Right atrium auricular region (tissue), 2 donors: Measurements from ENCODE around the gene ANKS1B. TPM values are rescaled to one million over a fixed set of nuclear protein-coding genes. Genes with fewer than 3 reads are reported as not detected.
"Not testable (repeated sequence)": the region's sequence is repeated elsewhere in the genome, so short reads cannot be mapped to it uniquely, and the experiment has no call there.

Source experiments
- DNase-seq: peaks from one replicate; pipeline ENCODE4 v3.0.0-alpha.2; 2019; ENCODE audit warnings: low spot score
- H3K27ac ChIP-seq, 2 donors: fragments of 200-600 bp; sonication (generic); 1 replicate in 1 of 2; 2 replicates in 1 of 2; pipeline ENCODE4 v1.5.1; 2016 to 2019
- H3K27me3 ChIP-seq, 2 donors: fragments of 200-600 bp; sonication (generic); one replicate each; pipeline versions ENCODE4 v1.5.1 to v1.6.0; 2017 to 2019
- H3K36me3 ChIP-seq: fragments of 200-600 bp; sonication (generic); one replicate; pipeline ENCODE4 v1.5.1; 2016
- H3K4me1 ChIP-seq, 2 donors: fragments of 200-600 bp; sonication (generic); one replicate each; pipeline versions ENCODE4 v1.5.1 to v1.6.0; 2017 to 2019
- H3K4me3 ChIP-seq, 2 donors: fragments of 200-600 bp; sonication (generic); 1 replicate in 1 of 2; 2 replicates in 1 of 2; pipeline ENCODE4 v1.5.1; 2017 to 2019; ENCODE audit warnings: mild to moderate bottlenecking in 1 of 2, moderate library complexity in 1 of 2
- H3K9me3 ChIP-seq, 2 donors: fragments of 200-600 bp; sonication (generic); one replicate each; pipeline ENCODE4 v1.5.1; 2019
- total RNA-seq, 2 donors: library from RNA; depleted of rRNA; stranded (reverse); fragments of >200 nt; gene quantifications; one replicate each; pipeline ENCODE4 v1.1.0, GENCODE V29; 2016
- TF ChIP-seq, protein P1 (sequence below), 2 donors: fragments of 200-600 bp; sonication (generic); IDR thresholded peaks; one replicate each; pipeline ENCODE4 v1.5.1; 2019; ENCODE audit warnings: antibody characterized with exemption in 2 of 2

Gene ANKS1B
- total RNA-seq, 2 donors from 2014 or later = 2.4 to 3.1 TPM

DNA sequence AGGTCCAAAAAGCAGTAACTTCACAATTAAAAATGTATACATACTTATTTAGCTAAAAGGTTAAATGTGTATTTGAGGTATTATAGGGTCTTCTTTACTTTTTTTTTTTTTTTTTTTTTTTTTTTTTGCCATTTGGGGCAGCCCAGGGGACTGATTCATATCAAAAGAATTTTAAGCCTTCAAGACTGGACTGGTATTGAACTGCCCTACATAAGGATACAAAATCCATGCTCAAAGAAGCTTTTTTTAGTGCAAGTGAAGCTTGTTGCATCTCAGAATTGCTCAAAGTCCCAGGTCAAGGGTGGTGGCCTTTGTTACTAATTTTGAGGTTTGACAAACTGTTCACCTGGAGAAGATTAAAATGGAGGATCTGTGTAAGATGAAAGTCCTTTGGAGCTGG is 1215.7 kb downstream of the ANKS1B start:
- no peak for DNase-seq
- Histone ChIP-seq H3K27ac (no peak overlapping the region), H3K36me3 (no peaks in the 10 kb centered on the region), H3K27me3 (no peaks in the 10 kb centered on the region), H3K9me3 (no peaks in the 10 kb centered on the region), H3K4me3 (no peak overlapping the region), H3K4me1 (no peaks in the 10 kb centered on the region)
- TF ChIP-seq, protein P1, sequence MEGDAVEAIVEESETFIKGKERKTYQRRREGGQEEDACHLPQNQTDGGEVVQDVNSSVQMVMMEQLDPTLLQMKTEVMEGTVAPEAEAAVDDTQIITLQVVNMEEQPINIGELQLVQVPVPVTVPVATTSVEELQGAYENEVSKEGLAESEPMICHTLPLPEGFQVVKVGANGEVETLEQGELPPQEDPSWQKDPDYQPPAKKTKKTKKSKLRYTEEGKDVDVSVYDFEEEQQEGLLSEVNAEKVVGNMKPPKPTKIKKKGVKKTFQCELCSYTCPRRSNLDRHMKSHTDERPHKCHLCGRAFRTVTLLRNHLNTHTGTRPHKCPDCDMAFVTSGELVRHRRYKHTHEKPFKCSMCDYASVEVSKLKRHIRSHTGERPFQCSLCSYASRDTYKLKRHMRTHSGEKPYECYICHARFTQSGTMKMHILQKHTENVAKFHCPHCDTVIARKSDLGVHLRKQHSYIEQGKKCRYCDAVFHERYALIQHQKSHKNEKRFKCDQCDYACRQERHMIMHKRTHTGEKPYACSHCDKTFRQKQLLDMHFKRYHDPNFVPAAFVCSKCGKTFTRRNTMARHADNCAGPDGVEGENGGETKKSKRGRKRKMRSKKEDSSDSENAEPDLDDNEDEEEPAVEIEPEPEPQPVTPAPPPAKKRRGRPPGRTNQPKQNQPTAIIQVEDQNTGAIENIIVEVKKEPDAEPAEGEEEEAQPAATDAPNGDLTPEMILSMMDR (IDR thresholded peaks at IDR 0.05) = no peak

DNA sequence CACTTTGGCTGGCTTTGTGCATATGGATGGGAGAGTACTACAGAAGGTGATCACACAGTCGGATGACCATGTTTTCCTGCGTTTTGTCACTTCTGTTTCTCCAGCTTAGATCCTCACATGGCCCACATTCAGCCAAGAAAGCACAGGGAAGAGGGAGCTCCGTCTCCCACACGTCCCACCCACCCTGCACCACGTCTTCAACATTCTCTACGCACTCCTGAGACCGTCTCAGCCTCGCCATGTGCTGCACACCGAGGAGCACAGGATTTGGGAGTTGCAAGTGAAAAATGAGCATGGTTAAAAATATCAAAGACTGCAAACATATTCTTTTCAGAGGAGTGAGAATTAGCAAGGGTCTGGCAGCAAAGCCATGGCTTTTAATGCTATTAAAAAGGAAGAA is 1217.5 kb downstream of the ANKS1B start:
- H3K36me3 ChIP-seq = no peaks in the 10 kb centered on the region
- no peak overlapping the region for H3K27ac ChIP-seq
- no peak for DNase-seq
- no peak overlapping the region for H3K4me3 ChIP-seq
- no peaks in the 10 kb centered on the region for H3K9me3 ChIP-seq
- H3K4me1 ChIP-seq = no peaks in the 10 kb centered on the region
- TF ChIP-seq, protein P1 (IDR thresholded peaks at IDR 0.05) = no peak
- H3K27me3 ChIP-seq = no peaks in the 10 kb centered on the region

DNA sequence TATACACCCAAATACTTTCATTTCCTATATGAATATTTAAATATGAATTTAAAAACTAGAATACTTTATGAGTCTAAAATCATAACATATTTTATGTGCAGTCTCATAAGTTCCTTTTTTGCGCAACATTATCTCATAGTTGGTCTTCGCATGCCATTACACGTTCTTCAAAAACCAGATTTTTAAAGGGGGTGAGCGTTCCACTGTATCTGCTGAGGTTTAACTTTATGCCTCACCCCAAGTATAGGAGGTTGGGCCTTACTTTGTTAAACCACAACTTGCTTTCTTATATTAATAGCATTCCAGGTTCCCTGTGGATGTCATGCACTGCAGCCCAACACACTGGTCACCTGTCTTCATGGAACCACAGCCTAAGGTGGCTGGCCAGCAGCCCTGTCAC is 1221.1 kb downstream of the ANKS1B start:
- DNase-seq = no peak
- no peaks in the 10 kb centered on the region for H3K4me1 ChIP-seq
- TF ChIP-seq, protein P1 (IDR thresholded peaks at IDR 0.05) = no peak

DNA sequence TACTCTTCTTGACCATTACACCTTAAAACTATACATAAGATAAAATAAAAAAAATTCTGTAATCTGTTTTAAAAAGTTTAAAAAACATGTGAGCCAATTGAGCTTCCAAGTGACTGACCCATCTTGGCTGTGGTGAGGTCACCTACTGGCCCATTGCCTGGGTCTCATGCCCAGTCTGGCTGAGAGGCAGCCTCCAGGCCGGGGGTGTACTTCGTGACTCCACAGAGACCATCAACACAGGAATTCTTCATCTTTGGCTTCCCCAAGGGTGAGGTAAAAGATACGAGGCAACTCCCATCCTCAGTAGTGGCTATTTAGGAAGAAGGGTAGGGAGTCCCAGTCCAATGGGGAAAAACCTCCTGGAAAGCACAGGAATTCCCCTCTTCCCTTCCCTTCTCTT is 1226.4 kb downstream of the ANKS1B start:
- Histone ChIP-seq H3K36me3 (no peaks in the 10 kb centered on the region), H3K27ac (no peak overlapping the region), H3K27me3 (no peaks in the 10 kb centered on the region), H3K4me1 (no peaks in the 10 kb centered on the region), H3K9me3 (no peaks in the 10 kb centered on the region), H3K4me3 (no peak overlapping the region)
- no peak for DNase-seq
- TF ChIP-seq, protein P1 (IDR thresholded peaks at IDR 0.05) = no peak

More for the DNA sequence above, 1221.1 kb downstream of the ANKS1B start:
- no peaks in the 10 kb centered on the region for H3K9me3 ChIP-seq
- H3K36me3 ChIP-seq = no peaks in the 10 kb centered on the region
- no peak overlapping the region for H3K4me3 ChIP-seq
- no peak overlapping the region for H3K27ac ChIP-seq
- H3K27me3 ChIP-seq = no peaks in the 10 kb centered on the region

DNA sequence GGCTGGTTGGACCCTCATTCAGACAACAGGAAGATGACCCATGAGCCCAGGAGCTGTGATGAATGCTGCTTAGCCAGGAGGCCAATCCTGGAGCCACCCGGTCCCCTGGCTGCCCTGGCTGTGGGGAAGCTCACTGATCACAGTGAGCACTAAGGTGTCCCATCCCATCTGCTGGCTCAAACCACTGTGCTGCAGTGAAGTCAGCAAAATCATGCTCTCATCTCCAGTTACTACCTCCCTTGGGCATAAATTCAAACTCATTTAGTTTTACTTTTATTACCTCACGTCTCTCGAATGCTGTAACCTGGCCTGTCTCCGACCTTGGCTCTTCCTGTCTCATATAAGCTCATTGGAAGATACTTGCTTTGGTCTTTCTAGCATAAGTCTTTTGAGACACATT is 1227.3 kb downstream of the ANKS1B start:
- Histone ChIP-seq H3K27ac (no peak overlapping the region), H3K9me3 (no peaks in the 10 kb centered on the region), H3K4me1 (no peaks in the 10 kb centered on the region), H3K36me3 (no peaks in the 10 kb centered on the region), H3K4me3 (no peak overlapping the region), H3K27me3 (no peaks in the 10 kb centered on the region)
- DNase-seq = no peak
- TF ChIP-seq, protein P1 (IDR thresholded peaks at IDR 0.05) = no peak

DNA sequence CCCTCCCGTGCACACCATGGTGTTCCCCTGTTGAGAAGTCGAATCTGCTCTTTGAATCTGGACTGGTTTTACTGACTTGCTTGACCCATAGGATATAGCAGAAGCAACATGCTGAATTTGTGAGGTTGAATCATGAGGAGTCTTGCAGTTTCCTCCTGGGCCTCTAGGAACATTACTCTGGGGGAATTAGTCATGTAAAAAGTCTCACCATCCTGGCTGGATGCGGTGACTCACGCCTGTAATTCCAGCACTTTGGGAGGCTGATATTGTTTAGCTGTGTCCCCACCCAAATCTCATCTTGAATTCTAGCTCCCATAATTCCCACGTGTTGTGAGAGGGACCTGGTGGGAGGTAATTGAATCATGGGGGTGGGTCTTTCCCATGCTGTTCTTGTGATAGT is 1228.9 kb downstream of the ANKS1B start:
- not testable (repeated sequence) for H3K9me3 ChIP-seq, H3K36me3 ChIP-seq, H3K27ac ChIP-seq

More for the DNA sequence above, 1228.9 kb downstream of the ANKS1B start:
- not testable (repeated sequence) for H3K4me1 ChIP-seq, H3K27me3 ChIP-seq, DNase-seq, H3K4me3 ChIP-seq
